GM21529 (cell line): ENCODE measurements around the gene ATAD3B.
"Not testable (repeated sequence)": the region's sequence is repeated elsewhere in the genome, so short reads cannot be mapped to it uniquely, and the experiment has no call there.

Experiments used
- ATAC-seq: cut with Tn5 transposase; IDR thresholded peaks from one replicate; pipeline ENCODE4 v1.9.1; 2021; ENCODE audit not compliant: unreplicated experiment

Gene ATAD3B

DNA sequence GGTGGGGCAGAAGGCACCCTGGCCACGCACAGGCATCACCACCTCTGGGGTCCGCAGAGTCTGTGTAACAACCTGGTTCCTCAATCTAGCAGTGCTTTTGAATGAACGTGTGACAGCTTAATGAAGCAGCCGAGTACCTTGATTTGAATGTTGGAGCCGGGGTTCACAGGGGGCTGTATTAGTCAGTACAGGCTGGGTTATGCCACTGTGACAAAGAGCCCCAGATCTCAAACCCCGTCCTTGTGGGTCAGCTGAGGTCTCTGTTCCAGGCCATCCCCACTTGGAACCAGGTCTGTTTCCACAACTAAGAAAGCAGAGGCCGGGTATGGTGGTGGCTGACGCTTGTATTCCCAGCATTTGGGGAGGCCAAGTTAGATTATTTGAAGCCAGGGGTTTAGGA is 58.4 kb downstream of the ATAD3B start:
- no peak for ATAC-seq

DNA sequence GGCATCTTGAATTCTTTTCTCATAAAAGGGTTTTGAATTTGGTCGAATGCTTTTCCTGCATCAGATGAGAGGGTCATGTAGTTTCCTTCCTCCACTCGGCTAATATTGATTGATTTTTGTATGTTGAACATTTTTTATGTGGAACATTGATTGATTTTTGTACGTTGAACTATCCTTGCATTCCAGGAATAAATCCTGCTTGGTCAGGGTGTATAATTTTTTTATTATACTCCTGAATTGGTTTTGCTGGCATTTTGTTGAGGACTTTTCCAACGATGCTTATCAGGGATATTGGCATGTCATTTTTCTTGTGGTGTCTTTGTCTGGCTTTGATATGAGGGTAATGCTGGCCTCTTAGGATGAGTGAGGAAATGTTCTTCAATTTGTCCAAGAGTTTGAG is 60.4 kb downstream of the ATAD3B start:
- ATAC-seq = no peak

DNA sequence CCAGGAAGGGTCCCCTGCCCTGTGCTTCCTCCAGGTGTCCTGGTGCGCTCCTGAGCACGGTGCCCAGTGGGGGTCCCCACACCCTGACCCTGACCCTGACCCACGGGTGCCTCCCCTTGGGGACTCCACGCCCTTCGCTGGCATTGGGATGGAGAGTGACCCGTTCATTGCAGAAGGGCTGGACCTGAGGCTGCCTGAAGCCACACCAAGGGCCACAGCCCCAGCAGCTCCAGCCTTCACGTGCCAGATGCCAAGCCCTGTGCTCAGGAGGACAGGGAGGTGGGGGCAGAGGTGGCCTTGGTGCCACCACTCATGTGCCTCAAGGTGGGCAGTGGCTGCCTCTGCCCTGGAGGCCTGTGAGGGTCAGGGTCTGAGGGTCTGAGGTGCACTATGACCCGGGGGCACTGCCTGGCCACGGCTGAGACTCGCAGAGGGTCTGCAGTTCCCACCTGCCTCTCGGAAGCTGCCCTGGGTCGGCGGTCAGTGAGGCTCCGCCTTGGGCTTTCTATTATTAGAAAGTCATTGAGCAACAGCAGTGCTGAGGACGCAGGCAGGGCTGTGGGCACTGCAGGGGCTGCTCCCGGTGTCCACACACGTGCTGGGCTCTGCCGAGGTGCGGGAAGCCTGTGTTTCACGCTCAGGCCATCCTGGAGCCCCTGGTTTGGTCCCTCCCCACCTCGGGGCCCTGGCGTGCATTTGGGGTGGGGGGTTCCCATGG is 61.8 kb downstream of the ATAD3B start:
- ATAC-seq = not testable (repeated sequence)

DNA sequence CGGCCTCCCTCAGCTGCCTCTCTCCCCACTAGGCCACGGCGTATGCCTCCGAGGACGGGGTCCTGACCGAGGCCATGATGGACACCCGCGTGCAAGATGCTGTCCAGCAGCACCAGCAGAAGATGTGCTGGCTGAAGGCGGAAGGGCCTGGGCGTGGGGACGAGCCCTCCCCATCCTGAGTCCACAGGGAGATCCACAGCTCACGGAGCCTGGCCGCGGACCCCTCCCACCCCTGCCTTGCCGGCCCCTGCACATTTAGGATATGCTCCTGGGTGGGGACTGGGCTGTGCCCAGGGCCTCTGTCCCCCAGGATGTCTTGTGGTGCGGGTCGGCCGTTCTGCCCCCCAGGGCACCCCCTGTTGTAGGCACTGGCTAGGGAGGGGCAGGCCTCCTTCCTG is 62.3 kb downstream of the ATAD3B start:
- ATAC-seq = not testable (repeated sequence)

DNA sequence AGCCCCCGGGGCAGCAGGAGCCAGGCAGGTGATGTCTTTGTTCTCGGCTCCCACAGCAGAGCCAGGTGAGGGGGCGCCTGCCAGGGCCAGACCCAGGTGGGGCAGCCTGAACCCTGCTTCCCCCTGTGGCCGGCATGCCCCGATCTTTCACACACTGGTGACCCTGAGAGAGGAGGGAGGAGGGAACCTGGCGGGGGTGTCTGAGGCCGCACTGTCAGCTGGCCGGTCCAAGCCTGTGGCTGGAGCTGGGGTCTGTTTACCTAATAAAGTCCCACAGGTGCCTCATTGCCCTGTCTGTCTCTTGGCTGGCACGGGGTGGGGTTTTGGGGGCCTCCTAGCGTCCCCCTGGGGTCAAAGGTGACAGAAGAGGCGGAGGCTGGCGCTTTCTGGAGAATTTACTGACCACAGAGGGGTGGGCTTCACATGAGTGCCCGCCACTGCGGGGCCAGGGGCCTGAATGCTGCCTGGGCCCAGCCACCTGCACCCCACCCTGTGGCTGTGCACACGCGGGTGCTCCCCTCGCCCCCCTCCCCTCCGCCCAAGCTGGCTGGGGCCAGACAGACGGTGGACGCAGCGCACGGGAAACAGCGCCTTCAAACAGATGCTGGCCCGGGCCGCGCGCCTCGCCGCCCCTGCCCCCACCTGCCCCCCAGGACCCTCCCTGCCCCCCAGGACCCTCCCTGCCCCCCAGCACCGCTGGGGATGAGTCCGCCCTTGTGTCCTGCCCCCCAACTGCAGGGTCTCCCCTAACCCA is 63.0 kb downstream of the ATAD3B start:
- ATAC-seq = no peak

DNA sequence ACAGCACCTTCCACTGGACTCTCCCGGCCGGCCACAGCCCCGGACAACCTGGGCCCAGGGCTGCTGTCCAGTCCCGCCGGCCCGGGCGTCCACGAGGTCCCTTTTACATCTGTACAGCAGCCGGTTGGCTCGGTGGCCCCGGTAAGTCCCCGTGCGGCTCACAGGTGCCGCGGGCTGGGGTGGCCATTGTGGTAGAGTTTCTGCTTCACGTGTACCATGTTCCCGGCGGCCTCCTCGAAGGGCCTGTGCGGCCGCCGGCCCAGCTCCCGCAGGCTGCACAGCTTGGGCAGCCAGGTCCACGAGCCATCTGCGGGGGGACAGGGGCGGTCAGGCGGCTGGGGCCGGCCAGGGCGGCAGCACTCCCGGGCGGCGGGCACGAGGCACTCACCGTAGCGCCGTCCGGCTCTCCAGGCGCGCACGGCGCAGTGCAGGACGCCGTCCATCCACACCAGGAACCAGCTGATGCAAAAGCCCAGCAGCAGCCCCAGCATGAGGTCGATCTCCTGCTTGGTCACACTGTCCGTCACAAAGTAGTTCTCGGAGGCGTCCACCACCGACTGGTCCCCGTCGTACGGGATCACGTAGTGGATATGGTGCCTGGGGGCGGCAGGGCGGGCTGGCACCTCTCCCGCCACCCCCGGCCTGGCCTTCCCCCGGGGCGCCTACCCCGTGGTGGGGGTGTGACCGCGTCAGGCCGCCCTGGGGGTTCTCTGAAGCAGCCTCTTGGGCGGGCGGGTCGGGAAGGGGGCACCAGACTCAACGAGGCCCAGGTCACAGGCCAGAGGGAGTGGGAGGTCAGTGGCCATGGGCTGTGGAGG is 63.8 kb downstream of the ATAD3B start:
- ATAC-seq = no peak

DNA sequence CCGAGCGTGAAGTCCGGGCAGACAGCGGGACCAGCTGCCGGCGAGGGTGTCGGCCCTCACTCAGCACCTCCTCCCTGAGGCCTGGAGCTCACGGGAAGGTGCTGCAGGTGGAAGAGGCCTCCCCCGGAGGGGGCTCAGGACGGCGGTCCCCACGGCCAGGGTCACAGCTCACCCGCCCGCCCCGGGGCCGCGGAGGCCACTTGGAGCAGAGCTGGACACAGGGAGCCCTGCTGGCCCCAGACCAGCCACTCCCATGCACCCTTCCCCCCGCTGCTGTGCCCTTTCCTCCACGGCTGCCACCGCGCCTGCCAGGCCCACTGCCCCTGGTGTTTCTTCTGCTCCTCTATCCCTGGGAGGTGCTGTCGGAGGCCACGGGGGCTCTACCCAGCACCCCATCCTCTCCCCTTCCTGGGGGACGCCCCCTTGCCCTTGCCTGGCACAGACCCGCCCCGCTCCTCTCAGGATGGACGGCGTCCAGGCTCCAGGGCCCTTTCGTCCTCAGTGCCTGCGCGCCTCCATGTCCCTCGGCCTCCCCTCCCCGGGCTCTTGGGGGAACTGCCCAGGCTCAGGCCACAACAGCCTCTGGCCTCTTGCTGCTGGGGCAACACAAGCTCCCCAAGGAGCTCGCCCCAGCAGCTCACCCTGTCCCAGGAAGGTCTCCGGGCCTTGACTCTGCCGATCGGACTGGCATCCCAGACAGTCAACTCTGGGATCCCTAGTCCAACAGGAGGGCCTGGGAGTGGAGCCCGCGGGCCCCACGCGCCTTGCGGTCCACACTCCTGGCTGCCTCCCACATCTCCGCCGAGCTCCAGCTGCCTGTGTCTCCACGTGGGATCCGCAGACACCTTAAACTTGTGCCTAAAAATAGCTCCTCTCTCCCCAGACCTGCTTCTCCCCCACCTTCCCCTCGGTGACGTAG is 64.7 kb downstream of the ATAD3B start:
- no peak for ATAC-seq

DNA sequence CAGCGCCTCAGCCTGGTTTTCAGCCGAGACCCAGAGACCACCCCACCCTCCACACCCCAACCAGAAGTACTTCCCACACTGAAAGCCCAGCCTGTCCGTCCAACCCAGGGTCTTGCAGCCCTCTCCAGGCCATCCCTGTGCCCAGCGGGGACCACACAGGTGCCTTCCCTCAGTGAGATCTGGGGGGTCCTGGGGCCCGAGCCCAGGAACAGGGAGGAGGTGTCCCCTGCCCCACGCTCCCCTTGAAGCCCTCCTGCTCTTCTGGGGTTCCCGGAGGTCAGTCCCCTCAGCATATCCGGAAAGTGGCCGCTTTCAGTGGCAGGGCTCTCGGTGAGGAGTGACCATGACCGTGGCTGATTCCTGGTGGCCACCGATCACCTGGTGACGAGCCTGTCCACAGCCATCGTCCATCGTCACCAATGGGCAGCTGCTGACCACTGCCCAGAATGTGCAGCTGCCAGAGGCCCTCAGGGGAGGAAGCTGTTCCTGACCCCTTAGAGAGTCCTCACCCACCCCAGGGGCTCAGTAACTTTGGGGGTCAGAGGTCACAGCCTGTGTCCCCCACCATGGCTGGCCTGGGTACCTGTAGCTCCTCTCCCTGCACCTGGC is 65.5 kb downstream of the ATAD3B start:
- ATAC-seq = no peak

DNA sequence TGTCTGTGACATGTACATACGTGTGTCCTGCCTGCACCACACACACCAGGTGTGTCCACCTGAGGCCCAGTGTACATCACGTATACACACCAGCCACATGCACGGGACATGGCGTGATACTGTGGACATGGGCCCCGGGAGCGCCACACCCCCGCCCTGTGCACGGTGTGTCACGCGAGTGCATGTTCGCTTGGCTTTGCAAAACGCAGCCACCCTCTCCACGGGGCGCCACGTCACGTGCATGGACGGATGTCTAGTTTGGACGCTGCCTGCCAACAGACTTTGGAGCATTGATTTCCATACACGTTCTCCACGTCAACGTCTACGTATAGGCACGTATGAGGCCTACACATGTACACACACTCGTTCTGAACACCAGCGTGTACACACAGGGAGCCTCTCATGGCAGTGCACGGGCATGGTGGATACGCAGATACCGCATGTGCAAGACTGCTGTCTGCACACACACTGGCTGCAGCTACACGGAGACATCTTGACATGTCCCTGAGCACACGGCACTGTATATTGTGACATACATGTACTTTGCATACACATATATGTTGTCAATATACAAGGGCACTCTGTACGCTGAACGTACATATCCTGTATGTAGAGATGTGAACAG is 66.2 kb downstream of the ATAD3B start:
- no peak for ATAC-seq

DNA sequence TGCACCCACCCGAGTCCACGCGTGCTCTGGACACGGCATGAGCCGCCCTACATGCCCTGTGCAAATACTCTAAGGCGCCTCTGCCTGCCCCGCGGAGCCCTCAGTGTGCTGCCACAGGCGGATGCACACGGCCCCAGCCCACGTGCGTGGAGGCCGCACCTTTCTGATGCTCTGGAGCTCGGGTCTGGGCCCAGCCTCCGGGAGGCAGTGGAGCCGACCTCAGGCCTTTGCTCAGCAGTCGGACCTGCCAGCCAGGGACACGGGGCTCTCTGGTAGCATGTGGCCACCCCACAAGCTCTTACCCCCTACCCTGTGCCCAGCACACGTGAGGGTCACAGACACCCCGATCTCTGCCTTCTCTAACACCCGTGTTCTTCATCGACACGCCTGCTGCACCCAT is 66.8 kb downstream of the ATAD3B start:
- no peak for ATAC-seq

DNA sequence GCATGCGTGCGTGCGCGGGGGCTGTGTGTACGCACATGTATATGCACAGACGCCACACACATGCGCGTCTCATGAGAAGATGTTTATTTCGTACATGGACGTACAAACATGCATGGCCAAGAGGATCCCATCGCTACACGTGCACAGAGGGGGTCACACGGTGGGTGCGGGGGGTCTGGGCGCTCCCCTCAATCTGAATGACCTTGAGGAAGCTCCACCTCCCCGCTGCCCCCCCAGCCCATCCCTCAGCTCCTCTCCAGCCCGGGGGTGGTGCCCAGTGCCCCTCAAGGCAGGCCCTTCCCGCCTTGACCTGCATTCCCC is 67.4 kb downstream of the ATAD3B start:
- no peak for ATAC-seq

DNA sequence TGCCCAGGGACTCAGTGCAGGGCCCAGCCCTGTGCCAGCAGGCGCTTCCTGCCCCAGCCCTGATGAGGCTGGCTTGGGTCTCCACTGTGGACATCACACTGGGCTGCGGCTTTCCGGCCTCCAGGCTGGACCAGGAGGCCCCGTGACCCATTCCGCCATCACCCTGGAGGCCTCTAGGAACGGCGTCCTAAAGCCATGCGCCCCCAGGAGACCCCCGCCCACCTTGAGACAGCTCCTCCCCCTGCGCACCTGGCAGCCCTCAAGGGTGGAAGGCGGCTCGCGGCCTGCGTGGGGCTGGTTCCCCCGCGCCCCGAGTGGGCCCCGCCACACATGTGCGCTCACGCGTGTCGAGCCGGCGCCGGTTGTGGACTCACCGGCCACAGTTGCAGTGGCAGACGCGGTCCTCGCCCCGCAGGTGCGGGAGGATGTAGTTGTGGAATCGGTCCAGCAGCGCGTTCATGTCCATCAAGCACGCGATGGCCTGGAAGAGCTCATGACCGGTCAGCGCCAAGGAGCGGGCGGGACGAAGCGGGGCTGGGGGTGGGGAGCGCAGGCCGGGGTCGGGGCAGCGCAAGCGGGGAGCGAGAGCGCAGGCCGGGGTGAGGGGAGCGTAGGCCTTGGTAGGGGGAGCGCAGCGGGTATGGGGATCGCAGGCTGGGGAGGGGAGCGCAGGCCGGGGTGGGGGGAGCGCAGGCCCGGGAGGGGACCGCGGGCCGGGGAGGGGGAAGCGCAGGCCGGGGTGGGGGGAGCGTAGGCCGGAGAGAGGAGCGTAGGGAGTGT is 67.9 kb downstream of the ATAD3B start:
- no peak for ATAC-seq

DNA sequence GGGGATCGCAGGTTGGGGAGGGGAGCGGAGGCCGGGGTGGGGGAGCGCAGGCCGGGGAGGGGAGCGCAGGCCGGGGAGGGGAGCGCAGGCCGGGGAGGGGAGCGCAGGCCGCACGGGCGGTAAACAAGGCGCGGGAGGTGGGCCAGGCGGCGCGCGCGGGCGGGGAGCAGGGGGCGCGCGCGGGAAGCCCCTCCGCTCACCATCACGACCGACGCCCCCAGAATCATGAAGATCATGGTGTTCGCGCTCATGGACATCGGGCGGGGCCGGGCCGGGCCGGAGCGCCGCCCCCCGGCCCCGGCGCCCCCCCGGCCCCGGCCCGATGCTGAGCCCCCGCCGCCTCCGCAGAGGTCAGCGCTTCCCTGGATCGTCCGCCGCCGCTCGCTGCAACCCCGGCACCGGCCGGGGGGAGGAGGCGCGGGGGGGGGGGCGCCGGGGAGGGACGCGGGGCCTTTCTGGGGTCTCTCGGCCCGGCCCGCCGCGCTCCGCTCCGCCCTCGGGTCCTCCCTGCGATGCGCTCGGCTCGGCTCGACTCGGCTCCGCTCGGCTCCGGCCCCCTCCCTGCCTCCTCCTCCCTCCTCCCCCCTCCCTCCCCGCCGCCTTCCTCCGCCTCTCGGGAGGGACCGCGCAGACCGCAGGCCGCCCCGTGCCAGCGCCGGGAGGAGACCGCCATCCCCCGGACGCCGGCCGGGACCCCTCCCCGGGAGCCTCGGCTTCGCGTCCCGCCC is 68.7 kb downstream of the ATAD3B start, which contains the start of gene TMEM240:
TSS of gene TMEM240 (minus strand) at position 535 of the 728 bp plus-strand sequence. CDS start at position 257, 278 bp downstream.
- no peak for ATAC-seq

DNA sequence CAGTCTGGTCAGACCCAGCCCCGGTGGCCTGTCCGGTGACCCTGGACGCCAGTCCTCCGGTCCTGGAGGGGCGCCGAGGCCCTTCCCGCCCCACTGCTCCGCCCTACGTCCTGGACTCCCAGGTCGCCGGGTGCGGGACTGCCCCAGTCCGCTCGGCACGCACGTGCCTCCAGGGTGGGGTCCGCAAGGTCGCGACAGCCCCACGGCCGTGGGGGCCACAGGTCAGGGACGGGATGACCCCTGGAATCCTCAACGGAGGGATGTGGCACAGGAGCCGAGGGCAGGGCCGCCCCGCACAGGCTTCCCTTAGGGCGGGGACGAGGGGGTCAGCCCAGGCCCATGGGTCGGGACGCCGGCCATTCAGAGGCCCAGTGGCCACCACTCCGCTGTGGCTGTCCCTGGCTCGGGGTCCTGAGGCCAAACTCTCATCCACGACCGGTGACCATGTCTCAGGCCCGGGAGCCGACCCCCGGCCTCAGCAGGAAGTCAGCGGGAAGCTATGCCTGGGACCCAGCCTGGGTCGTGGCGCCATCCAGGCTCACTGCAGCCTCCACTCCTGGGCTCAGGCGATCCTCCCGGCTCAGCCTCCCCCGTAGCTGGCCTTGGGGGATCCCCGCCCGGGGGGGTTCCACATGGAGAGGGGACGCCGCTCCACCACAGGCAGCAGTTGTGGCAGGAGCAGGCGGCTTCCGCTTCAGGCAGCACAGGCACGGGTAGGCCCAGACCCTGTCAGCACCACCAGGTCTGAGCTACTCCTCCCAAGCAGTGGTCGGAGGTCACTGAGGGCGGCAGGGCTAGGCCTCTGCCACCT is 69.5 kb downstream of the ATAD3B start:
- ATAC-seq = no peak

DNA sequence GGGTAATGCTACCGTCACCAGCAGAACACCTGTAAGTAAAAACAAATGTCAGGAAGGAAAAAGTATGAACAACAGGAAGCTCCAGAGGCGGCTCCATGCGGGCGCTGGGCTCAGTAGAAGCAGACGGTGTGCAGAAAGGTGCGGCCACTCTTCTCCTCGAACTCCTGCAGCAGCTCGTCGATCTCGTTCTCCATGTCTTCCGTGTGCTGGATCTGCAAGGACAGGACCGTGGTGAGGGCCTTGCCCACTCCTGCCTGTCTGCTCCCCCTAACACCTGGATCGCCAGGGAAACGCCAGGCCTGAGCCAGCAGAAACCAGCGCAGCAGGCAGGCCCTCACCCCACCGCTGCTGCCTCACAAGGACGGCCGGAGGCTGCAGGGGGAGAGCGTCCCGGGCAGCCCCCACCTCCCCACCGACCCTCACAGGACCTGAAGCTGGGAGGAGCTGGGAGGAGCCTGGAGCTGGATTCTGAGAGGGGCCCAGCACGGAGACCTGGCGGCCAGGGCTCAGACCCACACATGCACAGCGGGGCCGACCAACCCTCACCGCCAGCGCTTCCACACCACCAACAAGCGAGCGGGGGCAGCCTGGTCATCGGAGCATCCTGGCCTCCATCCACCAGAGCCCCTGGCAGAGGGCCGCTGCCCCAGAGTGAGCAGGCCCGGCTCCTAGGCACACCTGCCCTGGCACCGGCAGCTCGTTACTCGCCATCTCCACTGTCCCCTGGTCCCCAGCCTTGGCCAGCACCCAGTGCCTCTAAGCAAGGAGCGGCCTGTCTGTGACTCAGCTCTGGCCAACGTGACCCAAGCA is 70.6 kb downstream of the ATAD3B start:
- no peak for ATAC-seq

DNA sequence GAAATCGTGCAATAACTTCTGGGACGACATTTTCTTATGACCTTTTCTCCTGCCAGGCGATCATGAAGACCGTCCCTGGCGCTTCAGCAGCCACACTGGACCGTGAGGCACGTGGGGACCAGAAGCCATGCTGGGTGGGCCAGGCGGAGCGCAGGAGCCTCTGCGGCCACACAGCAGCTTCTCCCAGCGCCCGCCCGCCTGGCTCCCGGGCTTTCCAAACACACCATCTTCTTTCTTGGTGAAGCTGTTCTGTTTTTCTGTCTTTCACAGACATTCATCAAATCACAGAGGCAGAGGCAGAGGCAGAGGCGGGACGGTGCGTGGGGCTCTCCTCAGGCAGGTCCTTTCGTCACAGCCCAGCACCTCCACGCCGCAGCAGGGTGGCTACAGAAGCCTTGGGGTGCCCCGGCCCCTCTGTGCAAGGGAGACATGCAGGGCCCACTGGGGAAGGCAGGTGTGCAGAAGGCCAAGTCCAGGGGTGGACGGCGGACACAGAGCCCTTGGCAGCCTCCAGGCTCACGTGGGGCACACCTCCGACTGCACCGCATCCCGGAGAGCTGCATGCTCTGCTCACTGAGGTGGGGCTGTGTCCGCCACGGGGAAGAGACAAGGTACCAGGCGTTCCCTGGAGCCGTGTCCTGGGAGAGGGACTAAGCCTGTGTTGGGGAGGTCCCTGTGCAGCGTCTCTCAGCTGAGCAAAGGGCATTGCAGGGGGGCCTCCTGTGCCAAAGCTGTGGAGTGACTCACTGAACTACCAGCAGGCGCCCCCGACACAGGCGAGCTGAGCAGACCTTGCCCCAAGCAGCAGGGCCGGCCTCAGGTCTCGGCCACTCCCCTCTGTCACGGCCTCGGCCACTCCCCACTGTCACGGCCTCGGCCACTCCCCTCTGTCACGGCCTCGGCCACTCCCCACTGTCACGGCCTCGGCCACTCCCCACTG is 71.5 kb downstream of the ATAD3B start:
- no peak for ATAC-seq
